ENCODE measurements around the gene USP32.
"Not testable (repeated sequence)": the region's sequence is repeated elsewhere in the genome, so short reads cannot be mapped to it uniquely, and the experiment has no call there.

Gene USP32

DNA sequence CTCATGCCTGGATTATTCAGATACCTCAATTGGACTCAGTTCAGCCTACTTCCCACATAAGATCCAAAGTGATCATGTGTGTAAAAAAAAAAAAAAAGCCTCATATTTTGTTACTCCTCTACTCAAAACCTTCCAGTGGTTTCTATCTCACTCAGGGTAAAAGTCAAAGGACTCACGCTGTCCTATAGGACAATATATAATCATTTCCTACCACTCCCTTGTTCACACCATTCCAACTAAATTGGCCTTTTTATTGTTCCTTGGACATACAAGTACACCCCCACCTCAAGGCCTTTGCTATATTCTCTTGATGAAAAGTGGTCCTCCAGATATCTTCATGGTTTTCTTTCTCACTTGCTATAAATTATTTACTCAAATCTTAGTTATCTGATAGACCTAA, 99.2 kb downstream of the USP32 start:
- DNase-seq = no peak

DNA sequence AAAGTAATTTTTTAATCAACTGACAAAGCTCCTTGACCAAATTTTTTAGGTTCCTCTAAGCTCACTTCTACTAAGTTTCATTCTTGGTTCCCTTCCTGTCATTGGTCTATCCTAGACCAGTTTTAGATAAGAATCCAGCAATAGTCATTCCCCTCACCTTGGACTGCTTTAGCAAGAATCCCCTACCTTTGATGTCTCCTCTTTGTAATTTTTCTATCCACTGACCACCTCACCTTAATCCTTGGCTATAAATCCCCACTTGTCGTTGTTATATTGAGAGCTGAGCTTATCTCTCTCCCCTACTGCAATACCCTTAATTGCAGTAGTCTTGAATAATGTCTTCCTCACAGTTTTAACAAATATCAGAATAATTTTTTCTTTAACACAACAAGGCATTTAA, 107.2 kb downstream of the USP32 start:
- DNase-seq = no peak

GRCh38 chr17:60283816-60284215, 108.1 kb downstream of the USP32 start:
- no peak for DNase-seq

GRCh38 chr17:60280673-60281072, 111.3 kb downstream of the USP32 start:
- DNase-seq = no peak

GRCh38 chr17:60278237-60278636, 113.7 kb downstream of the USP32 start:
- DNase-seq = no peak

DNA sequence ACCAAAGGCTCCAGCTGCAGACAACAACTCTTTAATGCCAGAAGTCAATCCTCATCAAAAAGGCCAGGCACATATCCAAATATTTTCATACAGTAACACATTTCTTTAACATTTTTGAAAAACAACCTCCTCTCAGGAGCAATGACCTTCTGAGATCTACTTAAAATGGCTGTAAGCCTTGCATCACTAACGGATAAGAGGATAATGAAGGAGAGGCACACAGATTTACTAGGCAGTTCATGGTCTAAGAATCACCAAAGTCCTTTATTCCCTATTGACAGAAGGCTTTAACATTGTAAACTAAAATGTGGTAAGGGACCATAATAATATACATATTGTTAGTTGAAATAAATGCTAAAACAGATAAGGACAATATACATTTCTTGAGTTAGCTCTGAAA, 114.7 kb downstream of the USP32 start:
- no peak for DNase-seq

DNA sequence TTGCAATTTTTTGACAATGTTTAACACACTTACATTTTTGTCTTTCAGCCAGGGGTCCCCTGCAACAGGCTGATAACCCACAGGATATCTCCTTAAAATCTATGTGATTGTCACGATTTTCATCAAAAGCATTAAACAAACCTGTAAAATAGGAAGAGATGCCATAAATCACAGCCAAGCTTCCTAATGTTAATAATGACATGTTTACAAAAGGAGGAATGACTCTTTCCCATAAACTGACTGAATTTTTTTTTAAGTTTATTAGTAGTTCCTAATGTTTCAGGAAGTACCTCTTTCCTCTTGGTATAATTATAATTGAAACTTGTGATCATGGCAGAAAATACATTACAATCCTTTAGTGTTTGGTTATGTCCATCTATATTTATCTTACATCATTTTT, 122.5 kb downstream of the USP32 start:
- no peak for DNase-seq

GRCh38 chr17:60260540-60260939, 131.4 kb downstream of the USP32 start:
- no peak for DNase-seq

DNA sequence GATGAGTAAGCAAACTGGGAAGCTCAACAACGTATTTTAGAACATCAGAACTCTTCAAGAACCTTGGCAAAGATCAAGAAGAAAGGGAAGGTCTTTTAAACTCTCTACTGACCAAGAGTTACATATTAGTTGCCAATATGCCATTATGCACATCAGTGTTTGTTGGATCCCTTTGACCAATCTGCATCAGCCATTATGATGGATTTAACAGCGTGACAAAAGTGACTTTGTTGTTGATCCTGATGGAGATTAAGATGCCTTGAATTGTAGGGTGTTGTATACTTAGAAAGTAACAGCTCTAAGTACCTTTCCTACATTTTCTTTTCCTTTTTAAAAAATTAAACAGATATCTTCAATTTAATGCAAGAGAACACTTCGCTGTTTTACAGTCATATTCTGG, 133.6 kb downstream of the USP32 start:
- DNase-seq = no peak

- DNase-seq = no peak
These were observed 135.8 kb downstream of the USP32 start for GRCh38 chr17:60256174-60256573.

DNA sequence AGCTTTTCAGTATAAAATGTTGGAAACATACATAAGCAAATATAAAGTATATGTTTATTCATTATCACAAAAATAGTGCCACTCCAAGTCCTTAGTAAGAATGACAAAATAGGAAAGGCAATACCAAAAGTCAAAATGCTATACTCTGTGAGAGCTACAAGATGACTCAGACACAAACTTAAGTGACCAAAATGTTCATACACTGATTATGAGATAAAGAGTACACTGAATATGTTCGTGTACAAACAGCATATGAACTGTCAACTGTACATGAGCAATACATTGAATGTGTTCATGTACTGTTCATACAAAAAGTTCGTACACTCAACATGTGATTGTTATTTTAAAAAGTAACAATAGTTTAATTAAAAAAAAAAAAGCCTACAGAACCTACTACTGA, 138.9 kb downstream of the USP32 start:
- no peak for DNase-seq

DNA sequence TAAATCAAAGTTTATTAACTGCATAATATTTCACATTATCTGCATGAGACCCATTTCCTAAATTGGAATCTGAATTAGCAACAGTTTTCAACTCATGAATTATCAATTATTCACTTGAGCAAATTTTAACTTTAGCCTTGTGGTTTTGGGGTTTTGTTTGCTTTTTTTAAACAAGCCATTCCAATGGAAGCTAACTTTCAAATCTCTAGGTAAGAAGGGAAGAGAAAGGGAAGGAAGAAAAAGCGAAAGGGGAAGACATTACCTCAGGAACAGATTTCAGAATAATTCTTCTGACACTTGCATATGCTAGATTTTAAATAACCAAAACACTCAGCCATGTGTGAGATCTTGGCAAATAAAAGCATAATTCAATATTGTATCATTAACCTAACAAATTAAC, 139.5 kb downstream of the USP32 start:
- DNase-seq = no peak

DNA sequence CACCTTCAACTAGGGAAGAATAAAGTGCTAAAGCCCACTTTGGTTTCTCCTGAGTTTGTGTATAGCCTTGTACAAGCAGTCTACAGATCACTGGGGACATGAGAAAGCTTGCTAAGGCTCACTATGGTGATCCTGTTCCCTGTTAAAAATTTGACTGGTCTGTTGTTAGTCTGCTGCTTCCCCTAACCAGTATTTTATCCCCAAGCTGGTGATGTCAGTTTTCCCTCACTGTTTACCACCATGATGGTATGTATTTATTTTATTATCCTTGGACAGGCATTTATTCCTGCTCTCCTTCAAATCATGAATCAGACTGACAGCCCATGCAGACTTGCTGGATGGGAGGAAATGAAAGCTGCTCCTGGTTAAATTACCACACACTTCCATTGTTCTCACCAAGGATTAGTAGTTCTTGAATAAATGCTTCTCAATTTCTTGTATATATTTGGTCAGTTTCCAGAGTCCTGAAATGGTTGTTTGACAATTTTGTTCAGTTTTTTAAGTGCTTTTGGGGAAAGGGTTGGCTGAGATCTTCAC, 142.6 kb downstream of the USP32 start:
- DNase-seq = no peak

GRCh38 chr17:60248618-60249289, 143.2 kb downstream of the USP32 start:
- no peak for DNase-seq

GRCh38 chr17:60247836-60248461, 144.0 kb downstream of the USP32 start:
- DNase-seq = no peak

- DNase-seq = no peak
These were observed 147.3 kb downstream of the USP32 start for GRCh38 chr17:60244656-60245055.

DNA sequence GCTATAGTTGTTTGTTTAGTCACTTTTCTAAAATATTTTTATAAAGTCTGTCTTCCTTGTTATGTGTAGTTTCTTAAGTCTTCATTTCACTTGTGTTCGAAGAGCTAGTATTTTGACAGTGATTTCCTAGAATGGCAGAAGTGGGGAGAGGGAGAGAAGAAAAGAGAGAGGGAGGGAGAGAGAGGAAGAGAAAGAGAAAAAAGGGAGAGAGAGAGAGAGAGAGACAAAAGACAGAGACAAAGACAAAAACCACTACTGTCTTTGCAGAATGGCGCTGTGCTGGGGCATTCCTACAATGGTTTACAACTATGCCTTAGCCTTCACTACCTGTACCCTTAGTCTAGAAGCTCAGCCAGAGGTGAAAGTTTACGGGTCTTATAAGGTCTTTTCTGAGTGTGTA, 151.6 kb downstream of the USP32 start:
- no peak for DNase-seq

- no peak for DNase-seq
These were observed 160.2 kb downstream of the USP32 start for GRCh38 chr17:60231691-60232090.

DNA sequence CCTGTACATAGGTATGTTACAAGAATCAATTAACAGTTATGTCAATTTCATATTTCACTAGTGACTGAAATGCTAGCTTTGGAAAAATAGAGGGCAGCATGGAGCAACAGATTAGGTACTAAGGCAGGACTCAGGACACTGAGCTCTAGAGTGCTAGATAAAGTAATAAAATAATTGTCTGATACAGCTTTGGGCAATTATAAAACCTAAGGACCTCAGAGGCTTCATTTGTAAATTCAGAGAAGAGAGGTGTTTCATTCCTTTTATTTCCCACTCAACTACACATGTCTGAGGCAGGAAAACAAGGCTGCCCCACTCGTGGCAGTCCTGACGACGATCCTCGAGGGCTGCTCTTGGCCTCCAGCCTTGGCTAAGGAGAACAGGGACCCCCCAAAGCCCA, 160.7 kb downstream of the USP32 start:
- peak; percentile 67 to 81 for DNase-seq

- no peak for DNase-seq
These were observed 161.6 kb downstream of the USP32 start for GRCh38 chr17:60230358-60230757.

GRCh38 chr17:60229188-60229802, 162.6 kb downstream of the USP32 start:
- peak; percentile 12 to 42 for DNase-seq

GRCh38 chr17:60227276-60227675, 164.7 kb downstream of the USP32 start:
- not testable (repeated sequence) for DNase-seq

GRCh38 chr17:60224064-60224463, 167.9 kb downstream of the USP32 start:
- DNase-seq = no peak

DNA sequence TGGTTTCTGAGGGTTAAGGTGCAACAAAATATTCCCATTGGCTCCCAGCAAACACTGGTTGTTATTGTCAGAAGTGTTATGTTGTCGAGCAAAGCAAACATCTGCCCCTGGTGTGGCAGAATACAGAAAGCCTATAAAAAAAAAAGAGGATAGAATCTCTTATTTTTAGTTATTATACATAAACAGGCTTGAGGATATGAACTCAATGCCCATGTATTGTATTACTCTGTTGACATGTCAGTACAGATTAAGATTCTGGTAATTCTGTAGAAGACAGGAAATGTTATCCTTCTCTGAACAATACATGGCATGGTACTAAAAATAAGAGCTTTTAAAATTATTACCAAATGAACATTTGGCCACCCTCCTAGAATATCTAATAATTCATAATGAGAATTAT, 168.5 kb downstream of the USP32 start:
- DNase-seq = no peak

Measured in Kasumi-1 (cell line).